H1 (cell line): ENCODE results near the gene PKN3. TPM values are rescaled to one million over a fixed set of nuclear protein-coding genes. Genes with fewer than 3 reads are reported as not detected.

Experiments
- ASH2L ChIP-seq: fragments of 200-600, 300-600 bp; sonication (generic); IDR thresholded peaks from one replicate; pipeline ENCODE4 v1.7.1; 2017; ENCODE audit warnings: low read length
- CBX5 ChIP-seq: fragments of 300-800, 300-1000 bp; sonication (generic); IDR thresholded peaks from 2 replicates; pipeline ENCODE4 v1.7.1; 2016; ENCODE audit warnings: antibody characterized with exemption, low read length, low read depth
- CBX8 ChIP-seq: fragments of 300-800, 300-1000 bp; sonication (generic); IDR thresholded peaks from 2 replicates; pipeline ENCODE4 v1.7.1; 2016; ENCODE audit warnings: low read depth, low read length, borderline replicate concordance
- CREB1 ChIP-seq: IDR thresholded peaks from 2 replicates; pipeline ENCODE4 v1.6.1; 2012; ENCODE audit warnings: inconsistent platforms
- CTBP2 ChIP-seq: IDR thresholded peaks from 2 replicates; pipeline ENCODE4 v1.7.0; 2011; ENCODE audit warnings: borderline replicate concordance, mild to moderate bottlenecking, moderate library complexity, mixed read lengths, low read length; ENCODE audit not compliant: insufficient read depth, insufficient read length
- E2F6 ChIP-seq: IDR thresholded peaks from 2 replicates; pipeline ENCODE4 v1.6.1; 2012; ENCODE audit warnings: inconsistent platforms
- EGR1 ChIP-seq: IDR thresholded peaks from 2 replicates; pipeline ENCODE4 v1.6.1; 2011; ENCODE audit warnings: low read depth, low read length, borderline replicate concordance
- EP300 ChIP-seq, 2 experiments: IDR thresholded peaks; 1 replicate in 1 of 2; 2 replicates in 1 of 2; pipeline ENCODE4 v1.6.1; 2011 to 2012; ENCODE audit warnings: low read depth in 2 of 2, low read length in 2 of 2, mild to moderate bottlenecking in 2 of 2, borderline replicate concordance in 1 of 2, inconsistent platforms in 1 of 2, moderate library complexity in 1 of 2
- GABPA ChIP-seq: IDR thresholded peaks from 2 replicates; pipeline ENCODE4 v1.6.1; 2011; ENCODE audit warnings: mild to moderate bottlenecking, low read length, moderate library complexity, borderline replicate concordance; ENCODE audit not compliant: insufficient read depth
- JUN ChIP-seq: IDR thresholded peaks from 2 replicates; pipeline ENCODE4 v1.6.1; 2011; ENCODE audit warnings: low read depth, mild to moderate bottlenecking, improper control_type of control experiment, low read length
- MAX ChIP-seq: IDR thresholded peaks from 2 replicates; pipeline ENCODE4 v1.6.1; 2012; ENCODE audit warnings: inconsistent platforms
- NRF1 ChIP-seq: IDR thresholded peaks from 2 replicates; pipeline ENCODE4 v1.6.1; 2011; ENCODE audit warnings: mild to moderate bottlenecking, low read depth, low read length, improper control_type of control experiment
- POLR2A ChIP-seq, 2 experiments: IDR thresholded peaks; 1 replicate in 1 of 2; 2 replicates in 1 of 2; pipeline ENCODE4 v1.6.1; 2011; ENCODE audit warnings: low read depth in 2 of 2, low read length in 2 of 2, mild to moderate bottlenecking in 2 of 2; ENCODE audit errors: control extremely low read depth in 1 of 2
- RFX5 ChIP-seq: IDR thresholded peaks from 2 replicates; pipeline ENCODE4 v1.6.1; 2011; ENCODE audit warnings: low read depth, low read length, improper control_type of control experiment, borderline replicate concordance
- RXRA ChIP-seq: IDR thresholded peaks from 2 replicates; pipeline ENCODE4 v1.6.1; 2011; ENCODE audit warnings: low read depth, mild to moderate bottlenecking, low read length, moderate library complexity; ENCODE audit not compliant: insufficient read depth
- SIX5 ChIP-seq: IDR thresholded peaks from 2 replicates; pipeline ENCODE4 v1.6.1; 2011; ENCODE audit warnings: mild to moderate bottlenecking, low read depth, low read length
- SP1 ChIP-seq: IDR thresholded peaks from 2 replicates; pipeline ENCODE4 v1.6.1; 2011; ENCODE audit warnings: low read depth, low read length
- SP4 ChIP-seq: IDR thresholded peaks from 2 replicates; pipeline ENCODE4 v1.6.1; 2012; ENCODE audit warnings: low read length, inconsistent platforms
- SRF ChIP-seq: IDR thresholded peaks from 2 replicates; pipeline ENCODE4 v1.6.1; 2011; ENCODE audit warnings: mild to moderate bottlenecking, low read depth, low read length, moderate library complexity
- SUZ12 ChIP-seq: fragments of 200-600 bp; sonication (generic); IDR thresholded peaks from 2 replicates; pipeline ENCODE4 v1.6.1; 2012; ENCODE audit warnings: mild to moderate bottlenecking, inconsistent platforms, low read length, moderate library complexity, mixed read lengths
- TAF7 ChIP-seq: optimal IDR thresholded peaks from 2 replicates; pipeline ENCODE3; 2011; ENCODE audit warnings: low read depth, mild to moderate bottlenecking, inconsistent platforms, low read length, moderate library complexity, borderline replicate concordance
- TBP ChIP-seq: IDR thresholded peaks from 2 replicates; pipeline ENCODE4 v1.6.1; 2011; ENCODE audit warnings: low read depth, low read length, improper control_type of control experiment
- USF2 ChIP-seq: IDR thresholded peaks from 2 replicates; pipeline ENCODE4 v1.6.1; 2011; ENCODE audit warnings: low read length, improper control_type of control experiment
- polyA plus RNA-seq, 7 experiments: library from polyadenylated mRNA; depleted of rRNA in 3 of 7; stranded (reverse) in 5 of 7; unstranded in 2 of 7; fragments of >200 nt in 5 of 7; fragments of 200-250 nt in 2 of 7; gene quantifications; 1 replicate in 5 of 7; 2 replicates in 1 of 7; 4 replicates in 1 of 7; pipeline versions ENCODE4 v1.2.1 to v1.2.3, GENCODE V29; 2011 to 2013; ENCODE audit warnings: missing spikeins in 2 of 7, mixed read lengths in 2 of 7
- total RNA-seq: library from RNA; stranded (reverse); fragmentation: NEBNext Ultra II Directional; extraction: Animal tissue kit (Norgen Biotek cat#: 25700); gene quantifications from 2 replicates; pipeline ENCODE4 v1.2.1, GENCODE V29; 2021

PKN3 gene
- total and polyA plus RNA-seq, 2 of the 8 experiments (the other 6 are each of a cell fraction or from before 2014, with no cell fraction given) = 15.7 to 16.3 TPM

- TF ChIP-seq SIX5 (no peak), USF2 (no peak), MAX (peak; percentile 14; the same call in 1 of the 2 replicates), GABPA (no peak), E2F6 (no peak), EP300 (IDR thresholded peaks at IDR 0.05; ENCODE audit: borderline replicate concordance in 1 of 2, low read depth in 2 of 2, low read length in 2 of 2) (no peak), SUZ12 (no peak), CBX8 (no peak), EGR1 (no peak), RXRA (no peak), CREB1 (no peak), ASH2L (peak; percentile 54), SRF (no peak), JUN (no peak), TAF7 (peak; percentile 39), NRF1 (no peak), POLR2A (IDR thresholded peaks at IDR 0.05; ENCODE audit: control extremely low read depth in 1 of 2, low read depth in 2 of 2, low read length in 2 of 2) (peak; percentile 28 to 80), SP4 (no peak), RFX5 (no peak), SP1 (no peak), TBP (0 out of 2 replicates have a peak, but pooled peaks have one; percentile 25), CTBP2 (no peak), CBX5 (no peak)
Measured at GRCh38 chr9:128689820-128690683, 12.3 kb upstream of the PKN3 start (continued).
